Globus pallidus (tissue), 1 donor: Measurements from ENCODE around the gene CENPE.

Experiments used
- DNase-seq: peaks from one replicate; pipeline ENCODE4 v3.0.0-alpha.2; 2015; ENCODE audit warnings: low spot score

Gene CENPE

GRCh38 chr4:103136671-103137445 is 61.3 kb downstream of the CENPE start:
- no peak for DNase-seq

GRCh38 chr4:103129174-103129573 is 69.0 kb downstream of the CENPE start:
- DNase-seq, result no peak

- DNase-seq, result no peak
These were observed 72.0 kb downstream of the CENPE start for GRCh38 chr4:103126126-103126525.

DNA sequence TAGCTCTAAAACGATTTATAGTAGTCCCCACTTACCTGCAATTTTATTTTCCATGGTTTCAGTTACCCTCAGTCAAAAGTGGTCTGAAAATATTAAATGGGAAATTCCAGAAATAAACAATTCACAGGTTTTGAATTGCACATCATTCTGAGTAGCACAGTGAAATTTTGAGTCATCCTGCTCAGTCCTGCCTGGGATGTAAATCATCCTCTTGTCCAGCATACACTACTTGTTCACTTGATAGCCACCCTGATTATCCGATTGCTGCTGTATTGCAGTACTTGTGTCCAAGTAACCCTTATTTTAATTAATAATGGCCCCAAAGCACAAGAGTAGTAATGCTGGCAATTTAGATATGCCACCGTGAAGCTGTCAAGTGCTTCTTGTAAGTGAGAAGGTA is 75.0 kb downstream of the CENPE start:
- no peak for DNase-seq

- no peak for DNase-seq
These were observed 80.0 kb downstream of the CENPE start for GRCh38 chr4:103118166-103118565.

DNA sequence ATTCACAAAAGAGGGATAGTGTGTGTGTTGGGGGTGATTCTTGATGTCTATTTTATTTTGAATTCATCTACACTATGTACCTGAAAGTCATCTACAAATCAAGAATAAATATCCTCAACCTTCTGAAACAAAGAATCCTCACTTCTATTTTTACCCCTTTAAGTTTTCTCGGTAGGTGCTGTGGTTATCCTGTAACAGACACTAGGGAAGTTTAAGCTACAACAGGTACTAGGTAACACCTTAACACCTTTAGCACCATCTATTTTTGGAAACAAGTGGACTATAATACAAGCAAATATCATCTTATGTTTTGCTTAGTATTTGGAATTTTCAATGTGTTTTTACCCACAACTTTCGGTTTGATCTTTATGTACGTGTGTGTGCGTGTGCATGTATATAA is 86.5 kb downstream of the CENPE start:
- DNase-seq, result no peak

- no peak for DNase-seq
These were observed 89.6 kb downstream of the CENPE start for GRCh38 chr4:103108542-103108941.

- DNase-seq, result no peak
These were observed 92.4 kb downstream of the CENPE start for GRCh38 chr4:103105558-103106356.

GRCh38 chr4:103104886-103105285 is 93.3 kb downstream of the CENPE start:
- DNase-seq, result no peak

DNA sequence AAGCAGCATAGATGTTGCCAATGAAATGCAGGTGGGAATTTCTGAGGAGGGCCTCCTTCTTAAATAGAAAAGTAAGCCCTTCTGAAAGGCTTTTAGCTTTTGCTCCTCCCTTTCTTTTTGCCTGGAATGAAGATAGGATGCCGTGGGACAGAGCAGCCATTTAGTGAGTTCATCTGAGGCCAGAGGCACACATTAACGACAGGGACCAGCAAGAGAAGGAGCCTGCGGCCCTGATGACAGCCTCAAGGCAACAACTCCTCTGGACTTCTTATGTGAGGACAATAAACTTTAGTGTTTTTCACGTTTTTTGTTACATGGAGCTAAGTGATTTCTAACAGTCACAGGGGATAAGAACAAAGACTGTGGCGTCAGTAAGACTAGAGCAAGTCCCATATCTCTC is 97.5 kb downstream of the CENPE start:
- no peak for DNase-seq

DNA sequence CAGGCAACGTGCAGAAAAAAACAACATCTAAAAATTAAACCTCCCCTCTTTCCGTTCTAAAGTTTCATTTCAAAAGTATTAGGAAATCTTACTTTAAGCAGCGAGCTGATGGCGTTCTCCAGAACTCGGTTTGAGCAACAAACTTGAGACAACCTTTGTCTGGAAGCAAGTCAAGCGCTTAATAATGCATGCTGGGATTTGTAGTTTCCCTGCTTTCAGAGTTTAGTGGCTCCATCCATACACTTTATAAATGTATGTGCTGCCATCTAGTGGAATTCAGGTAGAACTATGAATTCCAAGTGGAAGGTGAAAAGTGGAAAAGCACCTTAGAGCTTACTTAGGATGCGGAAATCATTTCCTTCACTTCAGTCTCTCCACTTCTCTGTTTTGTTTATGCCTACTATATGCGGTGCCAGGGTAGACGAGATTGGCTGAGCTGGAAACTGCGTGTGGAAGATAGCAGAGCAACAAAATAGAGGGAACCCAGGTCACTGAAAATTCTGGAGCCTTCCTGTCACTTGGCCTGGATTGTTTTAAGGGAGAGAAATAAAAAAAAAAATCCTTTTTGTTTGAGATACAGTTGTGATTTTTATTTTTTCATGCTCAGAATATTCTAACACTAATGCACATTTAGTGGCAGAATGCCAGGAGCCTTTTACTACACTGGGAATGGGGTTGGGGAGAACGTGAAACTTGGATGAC is 98.3 kb downstream of the CENPE start, which contains the start of gene BDH2:
BDH2 (minus strand) TSS at position 144 of the 702 bp plus-strand sequence. CDS start 3,580 bp downstream, outside the sequence.
- peak; percentile 91 for DNase-seq

- peak; percentile 49 for DNase-seq
These were observed 99.2 kb downstream of the CENPE start for GRCh38 chr4:103098756-103099440.

DNA sequence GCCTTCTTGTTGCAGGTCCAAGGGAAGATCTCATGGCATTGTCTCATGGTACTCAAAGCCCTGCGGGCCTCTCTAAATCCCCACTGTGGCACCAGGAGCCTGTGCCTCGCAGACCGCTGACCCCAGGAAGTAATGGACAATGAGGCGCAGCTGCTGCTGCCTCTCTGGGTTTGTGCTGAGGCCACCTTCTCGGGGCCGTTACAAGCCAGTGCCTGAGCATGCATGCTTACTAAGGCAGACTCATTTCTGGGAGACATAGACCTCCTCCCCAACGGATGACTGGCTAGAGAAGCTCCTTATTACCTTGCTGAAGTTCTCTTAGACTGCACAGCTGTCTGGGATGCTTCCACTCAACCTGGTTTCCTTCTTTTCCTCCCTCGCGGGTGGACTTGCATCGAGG is 99.8 kb downstream of the CENPE start:
- DNase-seq, result peak; percentile 30

DNA sequence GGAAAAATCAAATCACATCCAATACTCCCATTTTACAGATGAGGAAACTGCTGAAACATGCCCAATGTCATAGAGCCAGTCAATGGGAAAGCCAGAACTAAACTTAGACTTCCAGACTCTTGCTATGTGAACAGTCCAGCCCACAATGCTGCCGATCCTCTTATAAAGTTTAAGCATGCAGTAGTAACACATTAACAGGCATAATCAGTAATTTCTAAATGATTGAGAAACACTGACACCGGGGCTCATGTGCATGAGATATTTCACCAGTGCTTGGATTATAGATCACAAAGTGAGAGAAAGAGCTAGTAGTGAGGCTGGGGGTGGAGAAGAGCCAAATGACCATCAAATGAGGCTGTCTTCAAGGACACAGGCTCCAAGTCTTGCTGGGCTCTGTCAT is 101.0 kb downstream of the CENPE start:
- DNase-seq, result no peak

GRCh38 chr4:103095080-103095479 is 103.1 kb downstream of the CENPE start:
- peak; percentile 77 for DNase-seq

DNA sequence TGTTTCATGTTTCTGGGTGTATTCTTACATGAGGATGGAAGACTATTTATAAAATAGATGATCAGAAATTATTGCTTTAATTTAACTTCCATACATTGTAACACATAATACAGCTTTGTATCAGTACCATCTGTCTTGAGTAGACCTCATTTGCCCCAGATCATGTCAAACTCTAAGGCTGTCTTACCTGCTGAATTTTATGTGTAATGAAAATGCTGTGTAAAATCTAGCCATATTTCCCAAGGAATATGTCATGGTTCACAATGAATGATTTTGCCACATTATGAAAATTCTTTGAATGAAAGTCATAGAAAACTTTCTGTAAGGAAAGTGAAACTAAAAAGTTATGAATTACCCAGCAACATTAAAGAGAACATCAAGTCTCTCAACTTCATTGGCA is 105.9 kb downstream of the CENPE start:
- DNase-seq, result no peak

DNA sequence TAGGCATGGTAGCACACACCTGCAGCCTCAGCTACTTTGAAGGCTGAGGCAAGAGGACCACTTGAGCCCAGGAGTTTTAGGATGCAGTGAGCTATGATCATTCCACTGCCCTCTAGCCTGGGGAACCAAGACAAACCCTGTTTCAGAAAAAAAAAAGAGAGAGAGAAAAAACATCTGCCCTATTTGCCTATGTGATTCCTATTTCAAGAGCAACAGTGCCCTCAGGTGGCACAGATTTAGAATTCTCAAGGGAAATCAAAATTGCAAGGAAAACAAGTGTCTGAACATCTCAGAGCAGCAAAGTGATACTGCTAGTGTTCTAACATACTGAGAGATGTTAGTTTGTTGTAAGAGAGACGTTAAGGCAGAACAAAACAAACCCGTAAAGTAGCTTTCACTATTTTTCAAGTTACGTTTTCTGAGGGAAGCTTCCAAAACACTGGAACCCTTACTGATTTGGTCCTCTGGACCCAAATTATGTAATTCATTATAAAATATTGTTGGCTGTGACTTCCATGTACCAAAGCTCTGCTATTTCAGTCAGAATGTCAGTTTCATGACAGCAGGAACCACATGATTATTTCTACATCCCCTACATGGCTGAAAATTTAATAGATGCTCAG is 106.4 kb downstream of the CENPE start:
- peak; percentile 86 for DNase-seq

- no peak for DNase-seq
These were observed 108.7 kb downstream of the CENPE start for GRCh38 chr4:103089481-103089880.

DNA sequence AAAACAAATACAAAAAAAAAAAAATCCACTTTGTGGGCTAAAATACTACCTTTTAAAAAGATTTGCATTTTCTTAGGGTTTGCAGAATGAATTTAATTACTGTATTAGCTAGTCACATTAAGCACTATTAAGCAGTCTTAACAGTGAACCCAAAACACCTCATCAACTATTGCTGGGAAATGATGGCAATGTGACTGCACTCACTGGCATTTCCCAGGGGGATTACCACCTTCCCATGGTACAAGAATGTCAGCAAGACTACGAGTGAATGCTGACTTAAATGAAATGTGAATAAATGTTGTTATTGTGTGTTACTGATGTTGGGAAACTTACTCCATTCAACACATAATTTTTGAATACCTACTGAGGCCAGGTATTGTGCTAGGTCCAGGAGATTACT is 111.6 kb downstream of the CENPE start:
- no peak for DNase-seq

DNA sequence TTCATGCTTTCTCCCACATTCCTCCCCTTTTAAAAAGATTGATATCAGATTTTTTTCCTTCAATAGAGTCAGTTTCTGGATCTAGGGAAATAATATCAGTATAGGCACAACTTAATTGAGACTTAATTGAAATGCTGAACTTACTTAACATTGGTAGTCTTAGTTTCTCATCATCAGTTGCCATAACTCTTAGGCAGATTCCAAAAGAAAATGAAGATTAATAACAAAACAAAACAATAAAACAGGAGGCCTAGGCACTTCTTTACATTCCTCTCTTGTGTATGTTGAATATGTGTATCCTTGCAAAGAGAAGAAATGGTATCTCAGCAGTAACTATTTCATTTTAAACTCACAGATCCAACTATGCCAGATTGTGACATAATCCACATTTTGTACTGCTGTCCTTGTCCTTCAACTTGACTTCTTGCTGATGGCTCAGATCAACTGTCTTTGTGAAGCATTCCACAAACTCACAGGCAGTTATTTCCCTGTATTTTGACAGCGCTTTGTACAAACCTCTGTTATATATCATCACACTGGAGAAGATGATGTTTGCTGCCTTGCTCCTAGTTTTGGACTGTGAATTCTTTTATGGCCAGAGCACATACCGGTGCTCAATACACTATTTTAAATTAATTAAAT is 112.5 kb downstream of the CENPE start:
- DNase-seq, result no peak

GRCh38 chr4:103079621-103080020 is 118.5 kb downstream of the CENPE start:
- DNase-seq, result no peak
